Smooth muscle cell (in vitro differentiated cells): Measurements from ENCODE around the gene PPP1R13B. TPM values are rescaled to one million over a fixed set of nuclear protein-coding genes. Genes with fewer than 3 reads are reported as not detected.

Experiments
- DNase-seq: peaks from one replicate; lab custom pipeline; 2025; ENCODE audit not compliant: unreplicated experiment; lab: John Stamatoyannopoulos, UW
- H2AFZ ChIP-seq: fragments of 200-600 bp; sonication (generic); 2 replicates; pipeline ENCODE4 v1.6.0; 2016; ENCODE audit warnings: antibody characterized with exemption, low read depth, mild to moderate bottlenecking
- H3F3A ChIP-seq: fragments of 200-600 bp; sonication (generic); 2 replicates; pipeline ENCODE4 v1.6.0; 2017; ENCODE audit warnings: antibody characterized with exemption, low read depth
- H3K27ac ChIP-seq: fragments of 200-600 bp; sonication (generic); 2 replicates; pipeline ENCODE4 v1.5.1; 2016; ENCODE audit warnings: low read depth, mild to moderate bottlenecking
- H3K27me3 ChIP-seq: fragments of 200-600 bp; sonication (generic); 2 replicates; pipeline ENCODE4 v1.6.1; 2016; ENCODE audit warnings: low read depth, mild to moderate bottlenecking
- H3K36me3 ChIP-seq: fragments of 200-600 bp; sonication (generic); 2 replicates; pipeline ENCODE4 v1.5.1; 2016; ENCODE audit warnings: low read depth
- H3K4me1 ChIP-seq: fragments of 200-600 bp; sonication (generic); 2 replicates; pipeline ENCODE4 v1.5.1; 2016; ENCODE audit warnings: low read depth
- H3K4me2 ChIP-seq: fragments of 200-600 bp; sonication (generic); 2 replicates; pipeline ENCODE4 v1.6.0; 2016; ENCODE audit warnings: mild to moderate bottlenecking
- H3K4me3 ChIP-seq: fragments of 200-600 bp; sonication (generic); 2 replicates; pipeline ENCODE4 v1.5.1; 2016; ENCODE audit warnings: mild to moderate bottlenecking
- H3K79me2 ChIP-seq: fragments of 200-600 bp; sonication (generic); 2 replicates; pipeline ENCODE4 v1.6.0; 2016; ENCODE audit warnings: low read depth, mild to moderate bottlenecking
- H3K9ac ChIP-seq: fragments of 200-600 bp; sonication (generic); 2 replicates; pipeline ENCODE4 v1.6.0; 2016; ENCODE audit warnings: low read depth
- H3K9me3 ChIP-seq: fragments of 200-600 bp; sonication (generic); replicated peaks from 2 replicates; pipeline ENCODE4 v1.5.1; 2016; ENCODE audit warnings: low read depth
- H4K20me1 ChIP-seq: fragments of 200-600 bp; sonication (generic); 2 replicates; pipeline ENCODE4 v1.6.0; 2016; ENCODE audit warnings: low read depth
- CTCF ChIP-seq: fragments of 200-600 bp; sonication (generic); IDR thresholded peaks from 2 replicates; pipeline ENCODE4 v1.5.1; 2017; ENCODE audit warnings: borderline replicate concordance, mild to moderate bottlenecking, antibody characterized with exemption; ENCODE audit not compliant: insufficient read depth, poor library complexity, severe bottlenecking
- WGBS: methylation state at CpG from one replicate; pipeline ENCODE4 v1.1.7; 2016; ENCODE audit warnings: low lambda C conversion rate; 5-methylcytosine and 5-hydroxymethylcytosine counted together
- polyA plus RNA-seq: library from polyadenylated mRNA; unstranded; fragments of >200 nt; fragmentation: Nextera tagmentation; extraction: Ambion mirVana; gene quantifications from 2 replicates; pipeline ENCODE4 v1.2.1, GENCODE V29; 2016
- total RNA-seq: library from RNA; depleted of rRNA; stranded (reverse); fragments of >200 nt; gene quantifications from 2 replicates; pipeline ENCODE4 v1.2.3, GENCODE V29; 2014

Gene PPP1R13B
- total and polyA plus RNA-seq, 2 experiments from 2014 or later: 2.3 to 4.3 TPM

GRCh38 chr14:103745424-103745823 lies 102.0 kb downstream of the PPP1R13B start:
- 92% methylated on average over 5 of the region's 5 CpGs for WGBS
- H3K4me3 ChIP-seq: no peak overlapping the region
- H3K27ac ChIP-seq: no peak overlapping the region
- no peaks in the 10 kb centered on the region for H3F3A ChIP-seq
- H3K9ac ChIP-seq: no peak overlapping the region
- H3K79me2 ChIP-seq: no peaks in the 10 kb centered on the region
- no peak for DNase-seq
- H3K9me3 ChIP-seq: no peaks in the 10 kb centered on the region
- no peak overlapping the region for H3K4me2 ChIP-seq
- H3K27me3 ChIP-seq: no peaks in the 10 kb centered on the region
- no peaks in the 10 kb centered on the region for H4K20me1 ChIP-seq
- H3K36me3 ChIP-seq: no peaks in the 10 kb centered on the region
- H3K4me1 ChIP-seq: no peaks in the 10 kb centered on the region
- no peak overlapping the region for H2AFZ ChIP-seq
- no peak for TF ChIP-seq CTCF

- 90% methylated on average over 15 of the region's 15 CpGs for WGBS
- Histone ChIP-seq H3K27me3 (no peaks in the 10 kb centered on the region), H3K79me2 (no peaks in the 10 kb centered on the region), H3K9me3 (no peaks in the 10 kb centered on the region), H3K4me2 (no peak overlapping the region), H4K20me1 (no peaks in the 10 kb centered on the region), H3K27ac (no peak overlapping the region), H3F3A (no peaks in the 10 kb centered on the region), H2AFZ (no peak overlapping the region), H3K9ac (no peak overlapping the region), H3K4me3 (no peak overlapping the region), H3K36me3 (no peaks in the 10 kb centered on the region), H3K4me1 (no peaks in the 10 kb centered on the region)
- TF ChIP-seq CTCF: no peak
- no peak for DNase-seq
Measured at GRCh38 chr14:103744621-103745395, 102.6 kb downstream of the PPP1R13B start.

GRCh38 chr14:103743691-103744090 lies 103.7 kb downstream of the PPP1R13B start:
- Histone ChIP-seq H3K4me1 (no peaks in the 10 kb centered on the region), H3K9me3 (no peaks in the 10 kb centered on the region), H3K4me3 (no peak overlapping the region), H3K79me2 (no peaks in the 10 kb centered on the region), H3F3A (no peaks in the 10 kb centered on the region), H3K27me3 (no peaks in the 10 kb centered on the region), H3K36me3 (no peaks in the 10 kb centered on the region), H4K20me1 (no peaks in the 10 kb centered on the region), H2AFZ (no peak overlapping the region), H3K9ac (no peak overlapping the region), H3K4me2 (no peak overlapping the region), H3K27ac (no peak overlapping the region)
- no peak for TF ChIP-seq CTCF
- DNase-seq: no peak
- 97% methylated on average over 15 of the region's 15 CpGs for WGBS
